ENCODE results near the gene IL36RN.

The IL36RN gene

DNA sequence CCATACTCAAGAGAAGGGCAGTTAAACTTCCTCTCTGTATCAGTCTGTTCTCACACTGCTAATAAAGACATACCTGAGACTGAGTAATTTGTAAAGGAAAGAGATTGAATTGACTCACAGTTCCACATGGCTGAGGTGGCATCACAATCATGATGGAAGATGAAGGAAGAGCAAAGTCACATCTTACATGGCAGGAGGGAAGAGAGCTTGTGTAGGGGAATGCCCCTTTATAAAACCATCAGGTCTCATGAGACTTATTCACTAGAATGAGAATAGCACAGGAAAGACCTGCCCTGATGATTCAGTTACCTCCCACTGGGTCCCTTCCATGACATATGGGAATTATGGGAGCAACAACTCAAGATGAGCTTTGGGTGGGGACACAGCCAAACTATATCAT lies 4.9 kb upstream of the IL36RN start:
- TF ChIP-seq, protein P1, sequence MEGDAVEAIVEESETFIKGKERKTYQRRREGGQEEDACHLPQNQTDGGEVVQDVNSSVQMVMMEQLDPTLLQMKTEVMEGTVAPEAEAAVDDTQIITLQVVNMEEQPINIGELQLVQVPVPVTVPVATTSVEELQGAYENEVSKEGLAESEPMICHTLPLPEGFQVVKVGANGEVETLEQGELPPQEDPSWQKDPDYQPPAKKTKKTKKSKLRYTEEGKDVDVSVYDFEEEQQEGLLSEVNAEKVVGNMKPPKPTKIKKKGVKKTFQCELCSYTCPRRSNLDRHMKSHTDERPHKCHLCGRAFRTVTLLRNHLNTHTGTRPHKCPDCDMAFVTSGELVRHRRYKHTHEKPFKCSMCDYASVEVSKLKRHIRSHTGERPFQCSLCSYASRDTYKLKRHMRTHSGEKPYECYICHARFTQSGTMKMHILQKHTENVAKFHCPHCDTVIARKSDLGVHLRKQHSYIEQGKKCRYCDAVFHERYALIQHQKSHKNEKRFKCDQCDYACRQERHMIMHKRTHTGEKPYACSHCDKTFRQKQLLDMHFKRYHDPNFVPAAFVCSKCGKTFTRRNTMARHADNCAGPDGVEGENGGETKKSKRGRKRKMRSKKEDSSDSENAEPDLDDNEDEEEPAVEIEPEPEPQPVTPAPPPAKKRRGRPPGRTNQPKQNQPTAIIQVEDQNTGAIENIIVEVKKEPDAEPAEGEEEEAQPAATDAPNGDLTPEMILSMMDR (conservative IDR thresholded peaks at IDR 0.05; ENCODE audit: control insufficient read depth, insufficient read depth, low read depth, low read length) = no peak
- DNase-seq (ENCODE audit: low read depth) = no peak
- no peak overlapping the region for H3K4me3 ChIP-seq (ENCODE audit: control insufficient read depth, low read depth, low read length)

DNA sequence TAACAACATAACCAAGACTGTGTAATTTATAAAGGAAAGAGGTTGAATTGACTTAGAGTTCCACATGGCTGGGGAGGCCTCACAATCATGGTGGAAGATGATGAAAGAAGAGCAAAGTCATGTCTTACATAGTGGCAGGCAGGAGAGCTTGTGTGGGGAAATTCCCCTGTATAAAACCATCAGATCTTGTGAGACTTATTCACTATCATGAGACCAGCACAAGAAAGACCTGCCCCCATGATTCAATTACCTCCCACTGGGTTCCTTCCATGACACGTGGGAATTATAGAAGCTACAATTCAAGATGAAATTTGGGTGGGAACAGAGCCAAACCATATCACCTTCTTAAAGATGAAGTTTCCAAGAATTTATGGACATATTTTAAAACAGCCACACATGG lies 2.5 kb upstream of the IL36RN start:
- TF ChIP-seq, protein P1 (conservative IDR thresholded peaks at IDR 0.05; ENCODE audit: control insufficient read depth, insufficient read depth, low read depth, low read length) = no peak
- DNase-seq (ENCODE audit: low read depth) = no peak
- H3K4me3 ChIP-seq (ENCODE audit: control insufficient read depth, low read depth, low read length) = no peak overlapping the region

DNA sequence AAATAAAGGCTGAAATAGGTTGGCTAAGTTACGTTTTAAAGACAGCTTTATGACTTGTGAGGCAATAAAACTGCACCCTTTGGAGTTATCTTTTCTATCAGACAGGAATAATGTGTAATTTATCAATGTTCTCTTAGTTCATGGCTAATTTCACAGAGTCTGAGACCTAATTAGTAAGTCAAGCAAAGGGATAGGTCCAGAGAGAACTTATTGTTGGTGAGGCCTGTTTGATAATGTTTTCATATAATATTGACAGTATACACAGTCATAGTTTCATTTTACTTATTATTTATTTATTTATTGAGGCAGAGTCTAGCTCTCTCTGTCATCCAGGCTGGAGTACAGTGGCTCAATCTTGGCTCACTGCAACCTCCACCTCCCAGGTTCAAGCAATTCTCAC lies 1.9 kb upstream of the IL36RN start:
- no peak for DNase-seq (ENCODE audit: low read depth)
- TF ChIP-seq, protein P1 (conservative IDR thresholded peaks at IDR 0.05; ENCODE audit: control insufficient read depth, insufficient read depth, low read depth, low read length) = no peak
- no peak overlapping the region for H3K4me3 ChIP-seq (ENCODE audit: control insufficient read depth, low read depth, low read length)

DNA sequence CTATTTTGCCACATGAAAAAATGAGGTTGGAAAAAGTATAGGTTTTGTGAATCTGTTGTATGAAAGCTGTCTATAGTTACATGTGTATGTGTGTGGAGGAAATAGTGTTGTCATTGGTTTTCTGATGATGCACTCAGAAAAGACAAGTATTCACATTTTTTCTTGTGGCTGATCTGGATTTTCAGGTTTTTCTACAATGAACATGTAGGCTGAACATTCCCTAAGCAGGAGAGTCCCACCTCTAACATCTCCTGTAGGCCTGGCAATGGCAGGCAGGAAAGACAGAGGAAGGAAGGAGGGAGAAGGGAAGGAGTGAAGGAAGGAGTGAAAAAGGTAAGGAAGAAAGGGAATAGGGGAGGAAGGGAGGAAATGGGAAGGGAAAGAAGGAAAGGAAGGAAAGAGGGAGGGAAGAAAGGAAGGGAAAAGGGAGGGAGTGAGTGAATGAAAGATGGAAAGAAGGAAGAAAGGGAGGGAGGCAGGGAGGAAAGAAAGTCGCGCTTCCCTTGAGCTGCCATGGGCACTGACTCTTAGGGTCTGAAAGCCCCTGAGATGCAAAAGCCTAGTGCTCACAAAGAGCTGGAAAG lies 495 bp upstream of the IL36RN start:
- no peak overlapping the region for H3K4me3 ChIP-seq (ENCODE audit: control insufficient read depth, low read depth, low read length)
- DNase-seq (ENCODE audit: low read depth) = no peak
- TF ChIP-seq, protein P1 (conservative IDR thresholded peaks at IDR 0.05; ENCODE audit: control insufficient read depth, insufficient read depth, low read depth, low read length) = no peak

DNA sequence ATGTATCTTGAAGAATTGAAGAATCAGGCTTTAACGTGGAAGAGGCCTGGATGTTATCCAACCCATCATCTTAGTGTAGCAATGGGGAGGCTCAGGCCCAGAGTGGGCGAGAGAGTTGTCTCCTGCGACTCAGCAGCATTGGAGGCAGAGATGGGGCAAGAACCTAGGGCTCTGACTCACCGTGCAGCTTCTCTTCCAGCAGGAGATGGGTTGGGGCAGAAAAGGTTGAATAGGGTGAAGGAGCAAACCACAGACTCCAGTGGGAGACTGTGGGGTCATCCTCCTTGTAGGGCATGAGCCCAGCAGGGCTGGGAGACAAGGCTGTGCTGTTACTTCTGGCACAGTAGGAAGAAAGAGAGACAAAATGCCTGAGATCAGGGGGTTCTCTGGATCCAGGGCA lies 1.4 kb downstream of the IL36RN start:
- peak; percentile 62 for DNase-seq (ENCODE audit: low read depth)
- TF ChIP-seq, protein P1 (conservative IDR thresholded peaks at IDR 0.05; ENCODE audit: control insufficient read depth, insufficient read depth, low read depth, low read length) = no peak
- H3K4me3 ChIP-seq (ENCODE audit: control insufficient read depth, low read depth, low read length) = no peak overlapping the region

DNA sequence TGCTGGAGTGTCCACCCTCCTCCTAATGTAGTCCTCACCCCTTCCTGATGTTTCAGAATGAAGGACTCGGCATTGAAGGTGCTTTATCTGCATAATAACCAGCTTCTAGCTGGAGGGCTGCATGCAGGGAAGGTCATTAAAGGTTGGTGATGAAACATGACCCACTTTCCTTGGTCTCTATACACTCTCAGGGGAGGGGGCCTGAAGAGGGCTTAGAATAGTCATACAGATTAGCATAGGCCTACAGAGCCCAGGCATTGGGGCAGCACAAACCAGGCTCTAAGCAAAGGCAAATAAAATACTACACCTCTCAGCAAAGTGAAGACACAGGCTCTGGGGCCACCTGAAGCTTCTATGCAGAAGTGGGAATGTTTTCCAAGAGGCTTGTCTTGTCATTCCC lies 1.8 kb downstream of the IL36RN start:
- TF ChIP-seq, protein P1 (conservative IDR thresholded peaks at IDR 0.05; ENCODE audit: control insufficient read depth, insufficient read depth, low read depth, low read length) = no peak
- no peak for DNase-seq (ENCODE audit: low read depth)

DNA sequence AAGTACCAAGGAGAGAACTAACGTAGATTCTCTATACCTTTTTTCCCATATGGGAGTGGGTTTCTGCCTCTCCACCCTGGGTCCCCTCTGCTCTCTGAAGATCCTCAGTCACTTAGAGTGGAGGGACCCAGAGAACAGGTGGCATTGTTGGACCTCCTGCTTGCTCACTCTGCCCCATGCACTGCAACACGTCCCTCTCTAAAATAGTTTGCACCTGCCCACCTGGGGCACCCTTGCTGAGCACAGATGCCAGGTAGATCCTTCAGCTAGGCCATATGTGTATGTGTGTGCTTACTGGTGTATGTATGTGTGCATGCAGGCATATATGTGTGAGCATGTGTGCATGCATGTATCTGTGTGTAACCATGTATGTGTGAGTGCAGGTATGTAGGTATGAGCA lies 2.2 kb downstream of the IL36RN start:
- no peak overlapping the region for H3K4me3 ChIP-seq (ENCODE audit: control insufficient read depth, low read depth, low read length)
- TF ChIP-seq, protein P1 (conservative IDR thresholded peaks at IDR 0.05; ENCODE audit: control insufficient read depth, insufficient read depth, low read depth, low read length) = no peak
- no peak for DNase-seq (ENCODE audit: low read depth)

More for the DNA sequence above, 1.8 kb downstream of the IL36RN start:
- H3K4me3 ChIP-seq (ENCODE audit: control insufficient read depth, low read depth, low read length) = no peak overlapping the region

Data from fibroblast of mammary gland (primary cell).